ENCODE data around the gene UNC13C.

The UNC13C gene

DNA sequence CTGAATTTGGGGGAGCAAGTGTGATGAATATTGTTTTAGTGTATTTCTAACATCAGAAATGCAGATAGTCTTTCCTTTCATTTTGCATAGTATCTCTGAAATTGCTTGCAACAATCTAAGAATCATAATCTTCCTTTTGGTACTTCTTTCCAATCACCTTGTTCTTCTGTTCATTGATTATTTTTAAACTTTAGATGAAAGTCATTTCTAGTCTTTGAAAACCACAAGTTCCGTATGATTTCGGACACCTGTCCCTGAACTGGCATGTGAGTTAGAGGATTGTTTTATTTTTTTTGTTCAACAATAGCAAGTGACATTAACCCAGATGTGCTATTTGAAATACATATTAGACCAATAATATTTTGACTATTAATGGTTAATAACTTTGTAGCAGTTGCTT, 329.7 kb downstream of the UNC13C start:
- POLR2A ChIA-PET: no interaction called here
- Histone ChIP-seq H3K9me3 (ENCODE audit: control insufficient read depth, insufficient read depth, low read depth, low read length) (no peaks in the 10 kb centered on the region), H3K36me3 (ENCODE audit: control insufficient read depth in 2 of 2, insufficient read depth in 1 of 2, low read length in 2 of 2) (no peaks in the 10 kb centered on the region), H3K4me3 (ENCODE audit: low read depth, low read length) (no peak overlapping the region), H3K27ac (ENCODE audit: extremely low read depth, low read depth, low read length) (no peak overlapping the region), H3K4me1 (ENCODE audit: control insufficient read depth, insufficient read depth, low read length) (no peaks in the 10 kb centered on the region; the same call in 1 of the 2 replicates)
- no peak for TF ChIP-seq ZBTB8A (tag by site-specific recombination; IDR thresholded peaks at IDR 0.05)
- TF ChIP-seq ZBTB1 (tag by site-specific recombination; IDR thresholded peaks at IDR 0.05): no peak
- TF ChIP-seq ZNF10 (tag by site-specific recombination; IDR thresholded peaks at IDR 0.05): no peak
- TF ChIP-seq ZNF114 (tag by site-specific recombination; IDR thresholded peaks at IDR 0.05): no peak
- TF ChIP-seq ZNF175 (tag by site-specific recombination; IDR thresholded peaks at IDR 0.05): no peak
- TF ChIP-seq, protein P1, sequence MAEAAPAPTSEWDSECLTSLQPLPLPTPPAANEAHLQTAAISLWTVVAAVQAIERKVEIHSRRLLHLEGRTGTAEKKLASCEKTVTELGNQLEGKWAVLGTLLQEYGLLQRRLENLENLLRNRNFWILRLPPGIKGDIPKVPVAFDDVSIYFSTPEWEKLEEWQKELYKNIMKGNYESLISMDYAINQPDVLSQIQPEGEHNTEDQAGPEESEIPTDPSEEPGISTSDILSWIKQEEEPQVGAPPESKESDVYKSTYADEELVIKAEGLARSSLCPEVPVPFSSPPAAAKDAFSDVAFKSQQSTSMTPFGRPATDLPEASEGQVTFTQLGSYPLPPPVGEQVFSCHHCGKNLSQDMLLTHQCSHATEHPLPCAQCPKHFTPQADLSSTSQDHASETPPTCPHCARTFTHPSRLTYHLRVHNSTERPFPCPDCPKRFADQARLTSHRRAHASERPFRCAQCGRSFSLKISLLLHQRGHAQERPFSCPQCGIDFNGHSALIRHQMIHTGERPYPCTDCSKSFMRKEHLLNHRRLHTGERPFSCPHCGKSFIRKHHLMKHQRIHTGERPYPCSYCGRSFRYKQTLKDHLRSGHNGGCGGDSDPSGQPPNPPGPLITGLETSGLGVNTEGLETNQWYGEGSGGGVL (tag by site-specific recombination; IDR thresholded peaks at IDR 0.05): no peak
- no peak for TF ChIP-seq ZNF623 (tag by site-specific recombination; IDR thresholded peaks at IDR 0.05)
- TF ChIP-seq ZNF292 (tag by site-specific recombination; IDR thresholded peaks at IDR 0.05; ENCODE audit: borderline replicate concordance, low read depth): no peak
- no peak for TF ChIP-seq ZNF654 (tag by site-specific recombination; IDR thresholded peaks at IDR 0.05; ENCODE audit: low read depth)
- TF ChIP-seq, protein P2, sequence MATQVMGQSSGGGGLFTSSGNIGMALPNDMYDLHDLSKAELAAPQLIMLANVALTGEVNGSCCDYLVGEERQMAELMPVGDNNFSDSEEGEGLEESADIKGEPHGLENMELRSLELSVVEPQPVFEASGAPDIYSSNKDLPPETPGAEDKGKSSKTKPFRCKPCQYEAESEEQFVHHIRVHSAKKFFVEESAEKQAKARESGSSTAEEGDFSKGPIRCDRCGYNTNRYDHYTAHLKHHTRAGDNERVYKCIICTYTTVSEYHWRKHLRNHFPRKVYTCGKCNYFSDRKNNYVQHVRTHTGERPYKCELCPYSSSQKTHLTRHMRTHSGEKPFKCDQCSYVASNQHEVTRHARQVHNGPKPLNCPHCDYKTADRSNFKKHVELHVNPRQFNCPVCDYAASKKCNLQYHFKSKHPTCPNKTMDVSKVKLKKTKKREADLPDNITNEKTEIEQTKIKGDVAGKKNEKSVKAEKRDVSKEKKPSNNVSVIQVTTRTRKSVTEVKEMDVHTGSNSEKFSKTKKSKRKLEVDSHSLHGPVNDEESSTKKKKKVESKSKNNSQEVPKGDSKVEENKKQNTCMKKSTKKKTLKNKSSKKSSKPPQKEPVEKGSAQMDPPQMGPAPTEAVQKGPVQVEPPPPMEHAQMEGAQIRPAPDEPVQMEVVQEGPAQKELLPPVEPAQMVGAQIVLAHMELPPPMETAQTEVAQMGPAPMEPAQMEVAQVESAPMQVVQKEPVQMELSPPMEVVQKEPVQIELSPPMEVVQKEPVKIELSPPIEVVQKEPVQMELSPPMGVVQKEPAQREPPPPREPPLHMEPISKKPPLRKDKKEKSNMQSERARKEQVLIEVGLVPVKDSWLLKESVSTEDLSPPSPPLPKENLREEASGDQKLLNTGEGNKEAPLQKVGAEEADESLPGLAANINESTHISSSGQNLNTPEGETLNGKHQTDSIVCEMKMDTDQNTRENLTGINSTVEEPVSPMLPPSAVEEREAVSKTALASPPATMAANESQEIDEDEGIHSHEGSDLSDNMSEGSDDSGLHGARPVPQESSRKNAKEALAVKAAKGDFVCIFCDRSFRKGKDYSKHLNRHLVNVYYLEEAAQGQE (tag by site-specific recombination; IDR thresholded peaks at IDR 0.05): no peak
- TF ChIP-seq KLF8 (tag by site-specific recombination; IDR thresholded peaks at IDR 0.05): no peak
- no peak for TF ChIP-seq ATF2 (tag by site-specific recombination; IDR thresholded peaks at IDR 0.05; ENCODE audit: low read depth)
- TF ChIP-seq ZNF558 (tag by site-specific recombination; IDR thresholded peaks at IDR 0.05): no peak
- TF ChIP-seq, protein P3, sequence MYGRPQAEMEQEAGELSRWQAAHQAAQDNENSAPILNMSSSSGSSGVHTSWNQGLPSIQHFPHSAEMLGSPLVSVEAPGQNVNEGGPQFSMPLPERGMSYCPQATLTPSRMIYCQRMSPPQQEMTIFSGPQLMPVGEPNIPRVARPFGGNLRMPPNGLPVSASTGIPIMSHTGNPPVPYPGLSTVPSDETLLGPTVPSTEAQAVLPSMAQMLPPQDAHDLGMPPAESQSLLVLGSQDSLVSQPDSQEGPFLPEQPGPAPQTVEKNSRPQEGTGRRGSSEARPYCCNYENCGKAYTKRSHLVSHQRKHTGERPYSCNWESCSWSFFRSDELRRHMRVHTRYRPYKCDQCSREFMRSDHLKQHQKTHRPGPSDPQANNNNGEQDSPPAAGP (tag by site-specific recombination; IDR thresholded peaks at IDR 0.05): no peak
- TF ChIP-seq ZNF112 (tag by site-specific recombination; IDR thresholded peaks at IDR 0.05): no peak
- TF ChIP-seq ZBTB17 (tag by site-specific recombination; IDR thresholded peaks at IDR 0.05): no peak
- no peak for TF ChIP-seq GFI1B (tag by site-specific recombination; IDR thresholded peaks at IDR 0.05)
- no peak for TF ChIP-seq ZNF645 (tag by site-specific recombination; IDR thresholded peaks at IDR 0.05)
- TF ChIP-seq YY1 (tag by site-specific recombination; IDR thresholded peaks at IDR 0.05): no peak
- TF ChIP-seq ZNF404 (tag by site-specific recombination; IDR thresholded peaks at IDR 0.05): no peak
- CTCF ChIA-PET: no interaction called here

All from HEK293 (cell line).